ENCODE results near the gene CERT1.

The CERT1 gene

GRCh38 chr5:75550597-75550996, 39.2 kb upstream of the CERT1 start:
- no peak for TF ChIP-seq CTCF (IDR thresholded peaks at IDR 0.05; ENCODE audit: low read depth, low read length, missing control alignments)
- DNase-seq (ENCODE audit: extremely low read depth, low read depth) = no peak
- no peak overlapping the region for H3K4me3 ChIP-seq (replicated peaks; ENCODE audit: low read depth, low read length)

DNA sequence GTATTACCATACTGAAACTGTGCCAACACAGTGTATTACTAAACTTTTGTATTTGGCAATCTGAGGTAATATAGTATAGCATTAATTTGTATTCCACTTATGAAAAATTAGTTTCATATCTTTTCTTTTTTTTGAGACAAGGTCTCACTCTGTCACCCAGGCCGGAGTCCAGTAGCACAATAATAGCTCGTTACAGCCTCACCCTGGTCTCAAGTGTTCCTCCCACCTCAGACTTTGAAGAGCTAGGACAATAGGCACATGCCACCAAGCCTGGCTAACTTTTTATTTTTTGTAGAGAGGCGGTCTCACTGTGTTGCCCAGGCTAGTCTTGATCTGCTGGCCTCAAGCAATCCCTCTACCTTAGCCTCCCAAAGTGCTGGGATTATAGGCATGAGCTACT, 36.4 kb upstream of the CERT1 start:
- no peak for TF ChIP-seq CTCF (IDR thresholded peaks at IDR 0.05; ENCODE audit: low read depth, low read length, missing control alignments)
- DNase-seq (ENCODE audit: extremely low read depth, low read depth) = no peak
- H3K4me3 ChIP-seq (replicated peaks; ENCODE audit: low read depth, low read length) = no peak overlapping the region

DNA sequence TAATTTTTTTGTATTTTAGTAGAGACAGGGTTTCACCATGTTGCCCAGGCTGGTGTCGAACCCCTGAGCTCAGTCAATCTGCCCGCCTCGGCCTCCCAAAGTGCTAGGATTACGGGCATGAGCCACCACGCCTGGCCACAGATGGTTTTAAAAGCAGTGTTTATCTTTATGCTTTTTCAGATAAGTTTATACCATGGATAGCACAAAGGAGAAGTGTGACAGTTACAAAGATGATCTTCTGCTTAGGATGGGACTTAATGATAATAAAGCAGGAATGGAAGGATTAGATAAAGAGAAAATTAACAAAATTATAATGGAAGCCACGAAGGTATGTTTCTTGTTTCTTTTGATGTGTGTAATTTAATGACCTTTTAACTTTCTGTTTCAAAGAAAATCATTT, 35.4 kb upstream of the CERT1 start:
- TF ChIP-seq CTCF (IDR thresholded peaks at IDR 0.05; ENCODE audit: low read depth, low read length, missing control alignments) = no peak
- DNase-seq (ENCODE audit: extremely low read depth, low read depth) = no peak
- H3K4me3 ChIP-seq (replicated peaks; ENCODE audit: low read depth, low read length) = no peak overlapping the region

GRCh38 chr5:75545131-75545530, 33.7 kb upstream of the CERT1 start:
- DNase-seq (ENCODE audit: extremely low read depth, low read depth) = no peak
- TF ChIP-seq CTCF (IDR thresholded peaks at IDR 0.05; ENCODE audit: low read depth, low read length, missing control alignments) = no peak
- no peak overlapping the region for H3K4me3 ChIP-seq (replicated peaks; ENCODE audit: low read depth, low read length)

DNA sequence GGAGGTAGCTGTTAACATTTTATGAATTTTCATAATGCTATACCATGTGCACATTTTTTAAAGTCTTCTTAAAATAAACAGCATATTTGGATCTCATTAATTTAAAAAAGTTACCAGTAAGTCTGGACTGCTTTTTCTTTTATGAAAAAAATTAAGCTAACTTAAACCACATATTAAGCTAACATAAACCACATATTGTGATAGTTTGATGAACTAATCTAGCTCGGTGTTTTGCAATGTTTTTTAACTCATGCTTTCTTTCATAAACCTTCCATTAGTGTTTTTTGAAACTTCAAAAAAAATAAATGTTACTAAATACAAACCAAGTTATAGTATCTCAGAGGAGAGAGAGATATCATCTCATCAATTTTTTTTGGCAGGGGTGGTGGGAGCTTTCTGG, 26.8 kb upstream of the CERT1 start:
- DNase-seq (ENCODE audit: extremely low read depth, low read depth) = no peak
- no peak for TF ChIP-seq CTCF (IDR thresholded peaks at IDR 0.05; ENCODE audit: low read depth, low read length, missing control alignments)
- no peak overlapping the region for H3K4me3 ChIP-seq (replicated peaks; ENCODE audit: low read depth, low read length)

DNA sequence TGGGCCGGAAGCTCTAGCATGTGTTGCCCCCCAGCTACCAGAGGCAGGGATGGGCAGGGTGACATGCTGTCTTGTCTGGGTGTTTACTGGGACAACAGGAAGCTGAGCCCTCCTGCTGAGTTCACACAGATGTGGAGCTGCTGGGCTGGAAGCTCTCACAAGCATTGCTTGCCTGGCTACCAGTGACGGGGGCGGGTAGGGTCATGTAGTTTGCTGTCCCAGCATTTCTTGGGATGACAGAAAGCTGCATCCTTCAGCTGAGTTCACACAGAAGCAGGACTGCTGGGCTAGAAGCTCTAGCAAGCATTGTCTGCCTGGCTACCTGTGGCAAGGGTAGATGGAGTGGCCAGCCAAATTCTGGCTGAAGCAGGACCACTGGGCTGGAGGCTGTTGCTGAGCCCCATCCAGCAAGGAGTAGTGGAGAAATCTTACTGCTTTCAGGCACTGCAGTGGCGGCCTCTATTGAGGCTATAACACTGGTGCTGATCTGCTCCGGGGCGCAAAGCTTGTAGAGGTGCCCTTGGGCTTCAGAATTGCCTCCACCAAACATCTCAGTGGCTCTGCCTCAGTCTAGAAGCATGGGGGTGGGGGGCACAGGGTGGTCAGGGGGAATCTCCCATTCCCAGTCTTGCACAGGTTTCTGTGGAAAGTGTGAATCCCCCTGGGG, 25.4 kb upstream of the CERT1 start:
- peak; percentile 24 for DNase-seq (ENCODE audit: extremely low read depth, low read depth)
- no peak overlapping the region for H3K4me3 ChIP-seq (replicated peaks; ENCODE audit: low read depth, low read length)
- TF ChIP-seq CTCF (IDR thresholded peaks at IDR 0.05; ENCODE audit: low read depth, low read length, missing control alignments) = no peak

GRCh38 chr5:75536147-75536546, 24.7 kb upstream of the CERT1 start:
- no peak for TF ChIP-seq CTCF (IDR thresholded peaks at IDR 0.05; ENCODE audit: low read depth, low read length, missing control alignments)
- DNase-seq (ENCODE audit: extremely low read depth, low read depth) = no peak
- H3K4me3 ChIP-seq (replicated peaks; ENCODE audit: low read depth, low read length) = no peak overlapping the region
